B cell (primary cell): ENCODE data around the gene PCDHA11. TPM values are rescaled to one million over a fixed set of nuclear protein-coding genes. Genes with fewer than 3 reads are reported as not detected.
"Not testable (repeated sequence)": the region's sequence is repeated elsewhere in the genome, so short reads cannot be mapped to it uniquely, and the experiment has no call there.

ENCODE experiments used
- ATAC-seq: fragments of 200-7000 bp; cut with Tn5 transposase; one replicate; pipeline ENCODE4 v1.10.0; 2021; ENCODE audit warnings: low read depth, mild to moderate bottlenecking, moderate number of reproducible peaks, moderate library complexity
- CTCF ChIA-PET: fragments of 350-600 bp; sonication (Branson Sonifier 250); formaldehyde crosslinking; loops from one replicate; lab custom pipeline; 2021; ENCODE audit warnings: antibody characterized with exemption, inconsistent platforms; lab: Charles Lee
- POLR2A ChIA-PET: fragments of 350-600 bp; sonication (Branson Sonifier 250); formaldehyde crosslinking; loops from one replicate; lab custom pipeline; 2021; ENCODE audit warnings: antibody characterized with exemption; lab: Charles Lee
- DNase-seq: peaks from one replicate; pipeline ENCODE4 v3.0.0; 2013
- H2AFZ ChIP-seq: 2 replicates; pipeline ENCODE4 v1.6.1; 2012; ENCODE audit warnings: mild to moderate bottlenecking, low read depth, low read length; ENCODE audit not compliant: insufficient read depth, poor library complexity, severe bottlenecking
- H3K27ac ChIP-seq, 2 donors: 1 replicate in 1 of 2; 2 replicates in 1 of 2; pipeline ENCODE4 v1.5.1; 2012 to 2013; ENCODE audit warnings: low read length in 2 of 2, mild to moderate bottlenecking in 2 of 2, moderate library complexity in 1 of 2
- H3K27me3 ChIP-seq, 4 experiments: fragments of 200-600 bp in 1 of 4; sonication (generic) in 1 of 4; replicated peaks in 1 of 4; 1 replicate in 2 of 4; 2 replicates in 2 of 4; pipeline versions ENCODE4 v1.6.1 to v1.7.0; 2013 to 2016; ENCODE audit warnings: low read length in 3 of 4, mild to moderate bottlenecking in 2 of 4, mixed read lengths in 1 of 4, moderate library complexity in 1 of 4; ENCODE audit not compliant: insufficient read depth in 4 of 4, control insufficient read depth in 3 of 4; ENCODE audit errors: control extremely low read depth in 1 of 4
- H3K36me3 ChIP-seq, 2 experiments: replicated peaks in 1 of 2; 1 replicate in 1 of 2; 2 replicates in 1 of 2; pipeline versions ENCODE4 v1.6.1 to v1.7.1; 2013; ENCODE audit warnings: low read length in 1 of 2; ENCODE audit not compliant: insufficient read depth in 2 of 2, control insufficient read depth in 1 of 2; ENCODE audit errors: control extremely low read depth in 1 of 2, extremely low read depth in 1 of 2
- H3K4me1 ChIP-seq, 2 donors: fragments of 200-600 bp in 1 of 2; sonication (generic) in 1 of 2; 1 replicate in 1 of 2; 2 replicates in 1 of 2; pipeline versions ENCODE4 v1.5.1 to v1.6.1; 2013 to 2017; ENCODE audit warnings: low read length in 2 of 2; ENCODE audit not compliant: control insufficient read depth in 2 of 2, insufficient read depth in 2 of 2
- H3K4me2 ChIP-seq: replicated peaks from 2 replicates; pipeline ENCODE3; 2012; ENCODE audit warnings: mild to moderate bottlenecking, low read depth, low read length; ENCODE audit not compliant: poor library complexity, severe bottlenecking
- H3K4me3 ChIP-seq, 5 experiments: fragments of 200-600 bp in 1 of 5; sonication (generic) in 1 of 5; 1 replicate in 3 of 5; 2 replicates in 2 of 5; pipeline versions ENCODE4 v1.5.1 to v1.7.0; 2011 to 2016; ENCODE audit warnings: low read length in 4 of 5, mild to moderate bottlenecking in 4 of 5, low read depth in 2 of 5, control low read depth in 1 of 5, moderate library complexity in 1 of 5; ENCODE audit not compliant: insufficient read depth in 1 of 5; ENCODE audit errors: control extremely low read depth in 1 of 5, extremely low read depth in 1 of 5
- H3K79me2 ChIP-seq: fragments of 200-600 bp; sonication (generic); one replicate; pipeline ENCODE4 v1.6.0; 2016; ENCODE audit warnings: low read length; ENCODE audit not compliant: control insufficient read depth, insufficient read depth
- H3K9ac ChIP-seq: fragments of 200-600 bp; sonication (generic); 2 replicates; pipeline ENCODE4 v1.6.1; 2017; ENCODE audit warnings: mild to moderate bottlenecking, low read length, moderate library complexity
- H3K9me3 ChIP-seq, 3 donors: one replicate each; pipeline versions ENCODE4 v1.6.1 to v1.7.1; 2013; ENCODE audit warnings: low read length in 2 of 3; ENCODE audit not compliant: control insufficient read depth in 2 of 3, insufficient read depth in 1 of 3; ENCODE audit errors: control extremely low read depth in 1 of 3
- H4K20me1 ChIP-seq: 2 replicates; pipeline ENCODE4 v1.6.0; 2012; ENCODE audit warnings: mild to moderate bottlenecking, low read length; ENCODE audit not compliant: insufficient read depth, control insufficient read depth, poor library complexity, severe bottlenecking
- H3K27ac Mint-ChIP-seq: one replicate; pipeline ENCODE4 v1.8.0; 2021; ENCODE audit warnings: mixed read lengths
- H3K27me3 Mint-ChIP-seq: one replicate; pipeline ENCODE4 v1.8.0; 2021; ENCODE audit warnings: mixed read lengths
- H3K4me1 Mint-ChIP-seq: one replicate; pipeline ENCODE4 v1.8.0; 2021; ENCODE audit warnings: mixed read lengths
- H3K4me3 Mint-ChIP-seq: one replicate; pipeline ENCODE4 v1.8.0; 2021; ENCODE audit warnings: mixed read lengths
- H3K9me3 Mint-ChIP-seq: one replicate; pipeline ENCODE4 v1.8.0; 2022; ENCODE audit warnings: mixed read lengths; ENCODE audit not compliant: insufficient read depth
- EZH2 ChIP-seq: IDR thresholded peaks from 2 replicates; pipeline ENCODE4 v1.6.1; 2012; ENCODE audit warnings: borderline replicate concordance, low read depth, mild to moderate bottlenecking, moderate library complexity, low read length; ENCODE audit not compliant: insufficient read depth, poor library complexity, severe bottlenecking
- WGBS: methylation state at CpG from one replicate; pipeline ENCODE4 v1.1.5; 2013; ENCODE audit warnings: missing lambda C conversion rate; ENCODE audit not compliant: insufficient coverage; 5-methylcytosine and 5-hydroxymethylcytosine counted together
- intact Hi-C: fragments of 100-400 bp; cut with micrococcal nuclease; formaldehyde crosslinking; loops from one replicate; pipeline ENCODE4 v1.10.0; 2022
- polyA plus RNA-seq: library from polyadenylated mRNA; depleted of rRNA; stranded (reverse); fragments of >200 nt; gene quantifications from 2 replicates; pipeline ENCODE4 v1.2.3, GENCODE V29; 2012
- total RNA-seq, 2 donors: library from RNA; stranded (reverse); fragments of 120-200 nt in 1 of 2; gene quantifications; 1 replicate in 1 of 2; 2 replicates in 1 of 2; pipeline versions ENCODE4 v1.2.3 to v1.2.4, GENCODE V29; 2013 to 2022
- TF ChIP-seq, protein P1 (sequence below): fragments of 200-600 bp; IDR thresholded peaks from one replicate; pipeline ENCODE4 v1.8.0; 2022; ENCODE audit warnings: antibody characterized with exemption, mild to moderate bottlenecking

Gene PCDHA11
- total and polyA plus RNA-seq, 2 donors (not counting 1 experiment from before 2014, with no cell fraction given), result not detected

DNA sequence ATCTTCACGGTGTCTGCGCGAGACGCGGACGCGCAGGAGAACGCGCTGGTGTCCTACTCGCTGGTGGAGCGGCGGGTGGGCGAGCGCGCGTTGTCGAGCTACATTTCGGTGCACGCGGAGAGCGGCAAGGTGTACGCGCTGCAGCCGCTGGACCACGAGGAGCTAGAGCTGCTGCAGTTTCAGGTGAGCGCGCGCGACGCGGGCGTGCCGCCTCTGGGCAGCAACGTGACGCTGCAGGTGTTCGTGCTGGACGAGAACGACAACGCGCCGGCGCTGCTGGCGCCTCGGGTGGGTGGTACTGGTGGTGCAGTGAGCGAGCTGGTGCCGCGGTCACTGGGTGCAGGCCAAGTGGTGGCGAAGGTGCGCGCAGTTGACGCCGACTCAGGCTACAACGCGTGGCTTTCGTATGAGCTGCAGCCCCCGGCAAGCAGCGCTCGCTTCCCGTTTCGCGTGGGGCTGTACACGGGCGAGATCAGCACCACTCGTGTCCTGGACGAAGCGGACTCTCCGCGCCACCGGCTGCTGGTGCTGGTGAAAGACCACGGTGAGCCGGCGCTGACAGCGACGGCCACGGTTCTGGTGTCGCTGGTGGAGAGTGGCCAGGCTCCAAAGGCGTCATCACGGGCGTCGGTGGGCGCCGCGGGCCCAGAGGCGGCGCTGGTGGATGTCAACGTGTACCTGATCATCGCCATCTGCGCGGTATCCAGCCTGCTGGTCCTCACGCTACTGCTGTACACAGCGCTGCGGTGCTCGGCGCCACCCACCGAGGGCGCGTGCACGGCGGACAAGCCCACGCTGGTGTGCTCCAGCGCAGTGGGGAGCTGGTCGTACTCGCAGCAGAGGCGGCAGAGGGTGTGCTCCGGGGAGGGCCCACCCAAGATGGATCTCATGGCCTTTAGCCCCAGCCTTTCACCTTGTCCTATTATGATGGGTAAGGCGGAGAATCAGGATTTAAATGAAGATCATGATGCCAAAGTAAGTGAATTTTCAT is 39.0 kb upstream of the PCDHA11 start:
- peaks cover 0 to 16% (median 8%) of the 10 kb centered on the region in 4 experiments for H3K27me3 ChIP-seq
- H3K9ac ChIP-seq, H3K4me3 Mint-ChIP-seq, H3K4me1 ChIP-seq, intact Hi-C loops, CTCF ChIA-PET, H3K27ac ChIP-seq, H3K4me3 ChIP-seq, H4K20me1 ChIP-seq, H2AFZ ChIP-seq, H3K79me2 ChIP-seq, DNase-seq, H3K36me3 ChIP-seq, H3K9me3 Mint-ChIP-seq, ATAC-seq, H3K4me1 Mint-ChIP-seq, H3K27ac Mint-ChIP-seq, POLR2A ChIA-PET, H3K4me2 ChIP-seq: not testable (repeated sequence)
- 62% methylated on average over 93 of the region's 106 CpGs for WGBS
- peaks cover 0 to 30% (median 0%) of the 10 kb centered on the region in 3 donors for H3K9me3 ChIP-seq
- peaks cover 33% of the 10 kb centered on the region for H3K27me3 Mint-ChIP-seq

DNA sequence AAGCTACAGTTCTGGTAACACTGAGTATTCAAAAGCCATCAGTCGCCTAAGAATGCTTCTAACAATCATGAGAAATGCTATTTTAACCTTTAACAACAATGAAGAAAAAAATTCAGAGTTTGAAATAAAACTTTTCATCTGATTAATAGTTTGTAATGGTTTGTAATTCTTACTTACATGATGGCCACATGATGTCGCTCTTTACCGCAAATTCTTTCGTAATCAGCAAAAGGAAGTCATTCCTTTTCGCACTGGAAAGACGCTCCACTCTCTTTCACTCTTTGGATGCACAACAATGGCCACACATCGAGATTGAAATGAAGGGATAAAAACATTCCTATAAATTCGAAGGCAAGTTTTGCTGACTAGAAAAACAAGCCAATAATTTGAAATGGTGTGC is 34.8 kb upstream of the PCDHA11 start, which contains the start of gene PCDHA7:
Gene PCDHA7, plus strand, starts transcription at position 277 of the 400 bp plus-strand sequence. Its CDS starts 115 bp downstream, at position 392.
- H3K79me2 ChIP-seq, result no peaks in the 10 kb centered on the region
- peaks cover 0 to 10% (median 4%) of the 10 kb centered on the region in 4 experiments for H3K27me3 ChIP-seq
- H3K36me3 ChIP-seq, result no peaks in the 10 kb centered on the region
- no peak within 1 kb of the TSS for H3K27ac ChIP-seq
- H3K4me1 ChIP-seq, result no peaks in the 10 kb centered on the region
- no peak for ATAC-seq
- CTCF ChIA-PET, result no interaction called here
- H3K4me3 ChIP-seq, result no peak within 1 kb of the TSS
- Mint-ChIP-seq H3K27me3 (peaks cover 22% of the 10 kb centered on the region), H3K9me3 (peaks cover 3% of the 10 kb centered on the region), H3K27ac (no peak within 1 kb of the TSS), H3K4me3 (no peak within 1 kb of the TSS), H3K4me1 (no peaks in the 10 kb centered on the region)
- H4K20me1 ChIP-seq, result no peaks in the 10 kb centered on the region
- H2AFZ ChIP-seq, result no peak within 1 kb of the TSS
- 30% methylated on average over 3 of the region's 8 CpGs for WGBS
- no peak for DNase-seq
- no peak within 1 kb of the TSS for H3K9ac ChIP-seq
- no peak within 1 kb of the TSS for H3K4me2 ChIP-seq
- intact Hi-C loops, result no loop called here
- POLR2A ChIA-PET, result no interaction called here
- H3K9me3 ChIP-seq, result peaks cover 0 to 34% (median 7%) of the 10 kb centered on the region in 3 donors
- TF ChIP-seq, protein P1, sequence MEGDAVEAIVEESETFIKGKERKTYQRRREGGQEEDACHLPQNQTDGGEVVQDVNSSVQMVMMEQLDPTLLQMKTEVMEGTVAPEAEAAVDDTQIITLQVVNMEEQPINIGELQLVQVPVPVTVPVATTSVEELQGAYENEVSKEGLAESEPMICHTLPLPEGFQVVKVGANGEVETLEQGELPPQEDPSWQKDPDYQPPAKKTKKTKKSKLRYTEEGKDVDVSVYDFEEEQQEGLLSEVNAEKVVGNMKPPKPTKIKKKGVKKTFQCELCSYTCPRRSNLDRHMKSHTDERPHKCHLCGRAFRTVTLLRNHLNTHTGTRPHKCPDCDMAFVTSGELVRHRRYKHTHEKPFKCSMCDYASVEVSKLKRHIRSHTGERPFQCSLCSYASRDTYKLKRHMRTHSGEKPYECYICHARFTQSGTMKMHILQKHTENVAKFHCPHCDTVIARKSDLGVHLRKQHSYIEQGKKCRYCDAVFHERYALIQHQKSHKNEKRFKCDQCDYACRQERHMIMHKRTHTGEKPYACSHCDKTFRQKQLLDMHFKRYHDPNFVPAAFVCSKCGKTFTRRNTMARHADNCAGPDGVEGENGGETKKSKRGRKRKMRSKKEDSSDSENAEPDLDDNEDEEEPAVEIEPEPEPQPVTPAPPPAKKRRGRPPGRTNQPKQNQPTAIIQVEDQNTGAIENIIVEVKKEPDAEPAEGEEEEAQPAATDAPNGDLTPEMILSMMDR, result no peak
- TF ChIP-seq EZH2, result no peak

DNA sequence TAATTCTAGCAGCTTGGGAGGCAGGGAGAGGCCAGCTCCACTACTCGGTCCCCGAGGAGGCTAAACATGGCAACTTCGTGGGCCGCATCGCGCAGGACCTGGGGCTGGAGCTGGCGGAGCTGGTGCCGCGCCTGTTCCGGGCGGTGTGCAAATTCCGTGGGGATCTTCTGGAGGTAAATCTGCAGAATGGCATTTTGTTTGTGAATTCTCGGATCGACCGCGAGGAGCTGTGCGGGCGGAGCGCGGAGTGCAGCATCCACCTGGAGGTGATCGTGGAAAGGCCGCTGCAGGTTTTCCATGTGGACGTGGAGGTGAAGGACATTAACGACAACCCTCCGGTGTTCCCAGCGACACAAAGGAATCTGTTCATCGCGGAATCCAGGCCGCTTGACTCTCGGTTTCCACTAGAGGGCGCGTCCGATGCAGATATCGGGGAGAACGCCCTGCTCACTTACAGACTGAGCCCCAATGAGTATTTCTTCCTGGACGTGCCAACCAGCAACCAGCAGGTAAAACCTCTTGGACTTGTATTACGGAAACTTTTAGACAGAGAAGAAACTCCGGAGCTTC is 34.2 kb upstream of the PCDHA11 start:
- H2AFZ ChIP-seq, H3K9ac ChIP-seq, ATAC-seq, intact Hi-C loops, H3K27ac Mint-ChIP-seq, H3K4me3 Mint-ChIP-seq, H3K4me3 ChIP-seq, H3K4me1 Mint-ChIP-seq, H3K27ac ChIP-seq, DNase-seq, H4K20me1 ChIP-seq, H3K79me2 ChIP-seq, H3K4me2 ChIP-seq, CTCF ChIA-PET, H3K36me3 ChIP-seq, H3K9me3 Mint-ChIP-seq, H3K4me1 ChIP-seq, POLR2A ChIA-PET: not testable (repeated sequence)
- peaks cover 22% of the 10 kb centered on the region for H3K27me3 Mint-ChIP-seq
- Histone ChIP-seq H3K9me3 (peaks cover 0 to 29% (median 7%) of the 10 kb centered on the region in 3 donors), H3K27me3 (peaks cover 0 to 10% (median 4%) of the 10 kb centered on the region in 4 experiments)
- WGBS, result 35% methylated on average over 21 of the region's 38 CpGs
